HG03432 (cell line): ENCODE results near the gene ACAD8.
"Not testable (repeated sequence)": the region's sequence is repeated elsewhere in the genome, so short reads cannot be mapped to it uniquely, and the experiment has no call there.

Experiments
- ATAC-seq: cut with Tn5 transposase; IDR thresholded peaks from one replicate; pipeline ENCODE4 v1.9.1; 2021; ENCODE audit warnings: mild to moderate bottlenecking, moderate library complexity; ENCODE audit not compliant: unreplicated experiment

ACAD8 gene

GRCh38 chr11:134238956-134239355 is 14.4 kb upstream of the ACAD8 start:
- no peak for ATAC-seq

- ATAC-seq: no peak
Measured at GRCh38 chr11:134240592-134240991, 12.8 kb upstream of the ACAD8 start.

GRCh38 chr11:134242376-134242775 is 11.0 kb upstream of the ACAD8 start:
- no peak for ATAC-seq

GRCh38 chr11:134243913-134244312 is 9.5 kb upstream of the ACAD8 start:
- no peak for ATAC-seq

GRCh38 chr11:134244593-134244992 is 8.8 kb upstream of the ACAD8 start:
- peak; percentile 89 for ATAC-seq

GRCh38 chr11:134245434-134245833 is 7.9 kb upstream of the ACAD8 start:
- ATAC-seq: no peak

- no peak for ATAC-seq
Measured at GRCh38 chr11:134246100-134246499, 7.3 kb upstream of the ACAD8 start.

GRCh38 chr11:134246678-134247077 is 6.7 kb upstream of the ACAD8 start:
- ATAC-seq: no peak

GRCh38 chr11:134248910-134249480 is 4.4 kb upstream of the ACAD8 start:
- no peak for ATAC-seq

- ATAC-seq: no peak
Measured at GRCh38 chr11:134250246-134250645, 3.1 kb upstream of the ACAD8 start.

- ATAC-seq: no peak
Measured at GRCh38 chr11:134250675-134251074, 2.7 kb upstream of the ACAD8 start.

GRCh38 chr11:134252346-134253187 is 801 bp upstream of the ACAD8 start:
- ATAC-seq: peak; percentile 26

GRCh38 chr11:134254433-134255183 is 1.2 kb downstream of the ACAD8 start:
- ATAC-seq: no peak

GRCh38 chr11:134255184-134255561 is 1.8 kb downstream of the ACAD8 start:
- not testable (repeated sequence) for ATAC-seq

GRCh38 chr11:134257101-134257500 is 3.7 kb downstream of the ACAD8 start:
- ATAC-seq: no peak

GRCh38 chr11:134258577-134258976 is 5.2 kb downstream of the ACAD8 start:
- ATAC-seq: no peak

- no peak for ATAC-seq
Measured at GRCh38 chr11:134260503-134260902, 7.1 kb downstream of the ACAD8 start.

GRCh38 chr11:134260983-134261382 is 7.6 kb downstream of the ACAD8 start:
- ATAC-seq: no peak

GRCh38 chr11:134261626-134262488 is 8.5 kb downstream of the ACAD8 start:
- ATAC-seq: no peak

GRCh38 chr11:134264966-134265764 is 11.8 kb downstream of the ACAD8 start:
- ATAC-seq: no peak
